C1 segment of cervical spinal cord (tissue), 14 donors: ENCODE data around the gene ITGB1.
A peak's percentile ranks its signal among the peaks of the same experiment; 100 is the strongest.
"Not testable (repeated sequence)": the region's sequence is repeated elsewhere in the genome, so short reads cannot be mapped to it uniquely, and the experiment has no call there.

Experiments used
- DNase-seq, 14 donors: peaks; one replicate each; lab custom pipeline; 2025; lab: John Stamatoyannopoulos, UW

The ITGB1 gene

GRCh38 chr10:32938554-32939061, 19.4 kb downstream of the ITGB1 start:
- DNase-seq, result peak in 11 of 14 donors; percentile 4 to 68 (median 55)

DNA sequence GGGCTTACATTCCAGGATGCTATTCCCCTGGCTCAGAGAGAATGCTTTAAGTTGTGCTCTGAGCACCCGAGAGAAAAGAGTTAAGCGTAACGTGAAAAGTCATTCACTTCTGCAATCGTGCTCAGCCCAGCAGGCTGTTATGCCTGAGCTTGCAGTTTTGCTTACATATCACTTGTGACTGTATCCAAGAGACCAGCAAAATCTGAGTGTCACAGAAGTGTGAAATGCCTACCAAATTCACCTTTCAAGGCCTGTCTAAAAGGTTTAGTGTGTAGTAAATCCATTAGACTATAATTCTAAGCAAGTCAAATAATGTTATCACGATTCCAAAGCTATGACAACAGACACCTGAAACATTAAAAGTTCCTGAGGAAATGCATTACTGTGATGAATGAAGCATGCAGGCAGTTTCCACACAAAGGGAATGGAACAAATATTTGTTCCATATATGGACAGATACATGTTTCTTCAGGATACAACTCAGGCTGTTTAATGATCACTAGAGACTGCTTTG, 20.1 kb downstream of the ITGB1 start:
- no peak for DNase-seq

DNA sequence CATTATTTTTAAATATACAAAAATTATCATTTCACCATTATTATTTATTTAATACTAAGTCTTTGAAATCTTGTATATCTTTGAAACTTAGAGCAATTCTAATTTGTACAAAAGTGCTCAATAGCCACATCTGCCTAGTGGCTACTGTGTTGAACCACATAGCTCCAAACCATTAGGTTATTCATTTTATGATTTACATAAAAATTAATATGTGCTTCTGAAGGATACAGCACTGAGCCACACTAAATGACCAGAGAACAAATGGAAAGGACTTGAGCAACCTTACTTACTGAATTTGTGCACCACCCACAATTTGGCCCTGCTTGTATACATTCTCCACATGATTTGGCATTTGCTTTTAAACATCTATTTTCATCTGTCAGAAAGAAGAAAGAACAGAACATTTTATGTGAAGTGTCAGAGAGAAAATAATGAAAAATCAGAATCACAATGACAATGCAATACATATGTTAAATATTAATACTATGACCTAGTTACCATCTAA, 25.8 kb downstream of the ITGB1 start:
- DNase-seq, result no peak

DNA sequence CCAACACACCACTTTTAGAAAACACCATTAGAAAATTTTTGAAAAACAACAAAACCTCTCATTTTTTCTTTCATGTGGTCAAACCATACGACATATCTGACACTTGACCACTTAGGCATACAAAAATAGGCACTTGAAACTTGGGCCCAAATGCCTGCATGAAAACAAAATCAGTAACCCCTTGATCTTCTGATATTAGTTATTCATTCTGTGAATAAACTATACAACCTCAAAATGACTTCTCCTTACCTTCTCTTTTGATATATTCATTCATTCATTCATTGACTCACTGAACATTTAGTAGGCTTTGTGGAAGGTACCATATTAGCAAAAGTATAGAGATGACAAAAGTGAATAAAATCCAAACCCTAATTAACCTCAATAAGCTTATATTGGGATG, 26.4 kb downstream of the ITGB1 start:
- DNase-seq, result no peak

DNA sequence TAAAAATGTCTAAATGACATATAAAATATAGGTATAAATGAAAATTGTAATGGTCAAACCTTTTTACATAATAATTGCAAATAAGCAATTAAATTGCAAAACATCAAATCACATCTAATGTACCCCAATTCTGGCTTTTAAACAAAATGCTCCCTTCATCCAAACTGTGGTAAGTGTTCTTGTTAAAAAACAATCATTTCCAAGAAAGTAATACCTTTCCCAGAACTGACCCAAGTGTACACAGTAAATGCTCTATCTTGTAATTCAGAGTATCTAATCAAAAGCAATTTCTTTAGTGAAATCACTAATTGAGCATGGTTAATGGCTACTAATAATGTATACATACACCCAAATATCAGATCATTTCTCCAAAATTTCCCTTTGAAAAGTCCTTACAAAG, 28.0 kb downstream of the ITGB1 start:
- DNase-seq, result no peak

- no peak for DNase-seq
Observed at GRCh38 chr10:32929634-32930033, 28.4 kb downstream of the ITGB1 start.

DNA sequence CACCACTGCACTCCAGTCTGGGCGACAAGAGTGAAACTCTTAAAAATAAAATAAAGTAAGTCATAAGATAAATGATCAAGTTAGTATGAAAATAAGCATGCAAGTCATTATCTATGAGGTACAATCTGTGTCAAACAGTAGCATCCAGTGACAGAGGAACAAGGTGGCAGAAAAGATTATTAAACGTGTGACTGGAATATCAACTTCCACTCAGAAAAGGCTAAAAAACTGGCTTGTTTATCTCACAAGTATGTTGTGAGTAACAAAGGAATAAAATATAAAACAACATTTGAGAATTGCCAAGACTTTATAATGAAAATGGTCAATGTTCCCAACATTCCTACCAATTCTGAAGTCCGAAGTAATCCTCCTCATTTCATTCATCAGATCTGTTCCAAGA, 30.3 kb downstream of the ITGB1 start:
- DNase-seq, result no peak

DNA sequence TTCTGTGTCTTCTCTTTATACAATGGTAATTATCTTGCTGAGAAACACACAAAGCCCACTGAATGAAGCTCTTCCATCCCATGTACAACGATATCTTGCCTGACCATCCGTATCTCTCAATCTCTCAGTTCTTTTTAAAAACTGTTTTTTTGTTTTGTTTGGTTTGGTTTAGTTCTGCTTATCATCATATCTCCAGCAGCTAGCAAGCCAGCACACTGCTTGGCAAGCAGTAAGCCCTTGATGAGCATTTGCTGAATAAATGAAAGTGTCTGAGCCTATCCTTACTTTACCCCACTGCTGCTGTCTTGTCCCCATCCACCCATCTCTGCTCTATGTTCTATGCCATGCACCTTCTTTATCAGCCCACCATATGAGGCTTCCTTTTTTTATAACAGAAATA, 34.2 kb downstream of the ITGB1 start:
- DNase-seq, result no peak

DNA sequence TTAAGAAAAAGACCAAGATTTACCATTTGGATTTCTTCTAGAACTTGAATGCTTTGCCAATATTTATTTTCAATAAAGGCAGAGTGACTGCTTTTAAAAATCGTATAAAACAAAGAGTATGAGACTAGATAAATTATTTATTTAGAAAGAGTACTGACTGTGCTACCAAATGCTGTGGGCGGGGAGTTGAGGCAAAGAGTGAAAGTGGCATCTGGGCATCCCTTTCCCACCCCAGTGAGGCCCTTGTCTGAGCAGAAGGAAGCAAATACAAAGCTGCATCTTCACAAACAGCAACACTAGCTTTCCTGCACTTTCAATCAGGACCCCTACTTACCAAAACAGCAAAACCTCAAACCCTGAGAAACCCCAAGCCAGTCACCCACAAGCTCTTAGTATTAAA, 34.9 kb downstream of the ITGB1 start:
- DNase-seq, result no peak

GRCh38 chr10:32922170-32922569, 35.9 kb downstream of the ITGB1 start:
- no peak for DNase-seq

DNA sequence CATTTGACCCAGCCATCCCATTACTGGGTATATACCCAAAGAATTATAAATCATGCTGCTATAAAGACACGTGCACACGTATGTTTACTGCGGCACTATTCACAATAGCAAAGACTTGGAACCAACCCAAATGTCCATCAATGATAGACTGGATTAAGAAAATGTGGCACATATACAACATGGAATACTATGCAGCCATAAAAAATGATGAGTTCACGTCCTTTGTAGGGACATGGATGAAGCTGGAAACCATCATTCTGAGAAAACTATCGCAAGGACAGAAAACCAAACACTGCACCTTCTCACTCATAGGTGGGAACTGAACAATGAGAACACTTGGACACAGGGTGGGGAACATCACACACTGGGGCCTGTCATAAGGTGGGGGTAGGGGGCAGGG, 40.2 kb downstream of the ITGB1 start:
- DNase-seq, result not testable (repeated sequence)

DNA sequence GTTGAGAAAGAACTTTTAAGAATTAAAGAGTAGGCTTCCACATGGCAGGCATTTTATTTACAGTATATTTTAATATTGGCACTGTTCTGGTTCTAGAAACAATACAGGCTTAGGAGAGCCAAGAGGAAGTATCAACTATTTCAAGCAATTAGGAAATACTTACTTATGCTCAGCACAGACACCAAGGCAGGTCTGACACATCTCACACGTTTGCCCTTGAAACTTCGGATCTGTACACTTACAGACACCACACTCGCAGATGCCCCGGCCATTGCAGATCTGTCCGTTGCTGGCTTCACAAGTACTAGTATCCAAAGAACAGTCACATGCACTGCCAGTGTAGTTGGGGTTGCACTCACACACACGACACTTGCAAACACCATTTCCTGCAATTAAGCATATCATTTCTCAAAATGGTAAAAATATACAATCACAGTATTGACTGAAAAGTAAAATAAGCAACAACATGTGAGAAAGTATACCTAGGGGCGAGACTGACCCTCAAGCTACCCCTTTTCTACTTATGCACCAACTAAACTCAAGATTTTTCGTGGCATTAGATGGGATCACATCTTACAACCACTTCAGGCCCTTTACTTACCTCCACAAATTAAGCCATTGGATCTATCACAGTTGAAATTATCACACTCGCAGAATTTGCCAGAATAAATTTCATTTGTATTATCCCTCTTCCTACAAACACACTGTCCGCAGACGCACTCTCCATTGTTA, 46.6 kb downstream of the ITGB1 start:
- DNase-seq, result no peak

GRCh38 chr10:32909970-32910369, 48.1 kb downstream of the ITGB1 start:
- DNase-seq, result not testable (repeated sequence)

DNA sequence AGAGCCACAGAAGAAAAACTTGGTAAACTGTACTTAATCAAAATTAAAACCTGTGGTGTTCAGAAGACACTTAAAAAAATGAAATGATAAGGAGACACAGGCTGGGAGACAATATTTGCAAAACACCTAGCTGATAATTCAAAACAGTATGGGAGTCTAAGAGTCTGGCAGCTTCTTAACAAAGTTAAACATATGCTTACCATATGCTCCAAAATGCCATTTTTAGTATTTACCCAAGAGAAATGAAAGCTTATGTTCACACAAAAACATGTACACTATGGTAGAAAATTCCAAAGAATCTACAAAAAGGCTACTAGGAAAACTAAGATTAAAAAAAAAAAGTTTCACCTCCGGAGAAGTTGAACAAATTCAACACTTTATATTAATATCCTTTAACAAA, 48.6 kb downstream of the ITGB1 start:
- no peak for DNase-seq

DNA sequence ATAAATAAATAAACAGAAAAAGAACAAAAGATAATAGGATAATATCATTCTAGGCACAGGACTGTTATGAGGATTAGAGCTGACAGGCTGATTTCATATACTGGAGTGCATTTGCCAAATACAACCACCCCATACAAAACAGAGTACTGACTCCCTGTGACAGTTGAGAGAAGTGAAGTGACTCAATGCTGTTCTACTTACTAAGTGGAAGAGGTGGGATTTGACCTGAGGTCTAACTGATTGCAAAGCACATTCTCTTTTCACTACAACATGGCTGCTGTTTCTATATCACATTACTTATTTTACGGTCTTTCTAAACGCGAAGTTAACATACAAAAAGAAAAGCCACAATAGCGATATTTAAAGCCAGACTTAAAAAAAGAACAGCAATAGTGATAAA, 51.4 kb downstream of the ITGB1 start:
- no peak for DNase-seq

- DNase-seq, result no peak
Observed at GRCh38 chr10:32905466-32905865, 52.6 kb downstream of the ITGB1 start.

DNA sequence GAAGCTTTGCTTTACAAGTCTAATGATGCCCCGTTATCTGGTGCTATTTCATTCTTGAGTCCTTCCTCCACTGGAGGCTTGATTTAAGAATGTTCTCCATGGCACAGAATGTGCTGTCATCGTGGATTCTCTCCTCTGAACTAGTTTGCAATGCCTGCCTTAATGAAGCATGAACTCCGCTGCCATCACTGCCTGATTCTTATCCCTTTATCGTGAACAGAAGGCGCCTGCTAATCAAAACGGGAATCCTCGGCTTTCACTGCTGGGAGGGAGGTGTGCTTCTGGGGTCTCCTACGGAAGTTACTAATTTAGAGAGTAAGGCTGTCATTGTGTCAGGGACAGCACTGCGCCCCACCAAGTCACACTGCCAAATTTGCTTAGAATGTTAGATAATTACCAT, 56.2 kb downstream of the ITGB1 start:
- DNase-seq, result no peak

DNA sequence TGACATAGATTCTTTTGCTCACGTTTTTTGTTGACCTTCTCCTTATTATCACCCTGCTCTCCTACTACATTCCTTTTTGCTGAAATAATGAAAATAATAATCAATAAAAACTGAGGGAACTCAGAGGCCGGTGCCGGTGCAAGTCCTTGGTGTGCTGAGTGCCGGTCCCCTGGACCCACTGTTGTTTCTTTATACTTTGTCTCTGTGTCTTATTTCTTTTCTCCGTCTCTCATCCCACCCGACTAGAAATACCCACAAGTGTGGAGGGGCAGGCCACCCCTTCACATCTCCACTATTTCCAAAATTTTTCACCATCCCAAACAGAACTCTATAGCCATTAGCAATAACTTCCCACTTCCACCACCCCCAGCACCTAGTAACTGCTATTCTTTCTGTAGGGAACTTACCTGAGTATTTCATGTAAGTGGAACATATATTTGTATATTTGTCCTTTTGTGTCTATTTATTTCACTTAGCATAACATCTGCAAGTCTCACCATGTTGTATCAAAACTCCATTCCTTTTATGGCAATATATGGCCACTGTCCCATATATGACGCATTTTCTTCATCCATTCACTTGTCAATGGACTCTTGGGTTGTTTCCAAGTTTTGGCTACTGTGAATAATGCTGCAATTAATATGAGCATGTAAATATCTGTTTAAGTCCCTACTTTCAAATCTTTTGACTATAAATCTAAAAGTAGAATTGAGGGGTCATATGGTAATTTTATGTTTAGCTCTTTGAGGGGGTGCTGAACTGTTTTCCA, 62.6 kb downstream of the ITGB1 start:
- not testable (repeated sequence) for DNase-seq

DNA sequence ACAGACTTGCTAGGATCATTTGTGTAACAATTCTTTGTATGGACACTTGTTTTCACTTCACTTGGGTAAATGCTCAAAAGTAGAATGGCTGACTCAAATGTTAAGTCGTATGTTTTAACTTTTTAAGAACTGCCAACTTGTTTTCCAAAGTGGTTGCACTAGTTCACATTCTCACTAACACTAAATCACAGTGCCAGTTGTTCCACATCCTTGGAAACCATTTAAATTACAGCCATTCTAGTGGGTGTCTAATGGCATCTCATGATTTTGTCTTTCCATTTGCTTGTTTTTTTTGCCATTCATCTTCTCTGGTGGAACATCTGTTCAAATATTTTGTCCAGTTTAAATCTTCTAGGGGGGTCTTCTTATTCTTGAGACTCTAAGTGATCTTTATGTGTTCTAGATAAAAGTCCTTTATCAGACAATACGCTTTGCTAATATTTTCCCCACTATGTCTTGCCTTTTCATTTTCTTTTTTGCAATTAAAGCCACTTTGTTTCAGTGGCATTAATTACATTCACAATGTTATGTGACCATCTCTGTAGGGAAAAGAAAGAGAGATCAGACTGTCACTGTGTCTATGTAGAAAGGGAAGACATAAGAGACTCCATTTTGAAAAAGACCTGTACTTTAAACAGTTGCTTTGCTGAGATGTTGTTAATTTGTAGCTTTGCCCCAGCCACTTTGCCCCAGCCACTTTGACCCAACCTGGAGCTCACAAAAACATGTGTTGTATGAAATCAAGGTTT, 63.9 kb downstream of the ITGB1 start:
- DNase-seq, result no peak

GRCh38 chr10:32893434-32893833, 64.6 kb downstream of the ITGB1 start:
- DNase-seq, result no peak

DNA sequence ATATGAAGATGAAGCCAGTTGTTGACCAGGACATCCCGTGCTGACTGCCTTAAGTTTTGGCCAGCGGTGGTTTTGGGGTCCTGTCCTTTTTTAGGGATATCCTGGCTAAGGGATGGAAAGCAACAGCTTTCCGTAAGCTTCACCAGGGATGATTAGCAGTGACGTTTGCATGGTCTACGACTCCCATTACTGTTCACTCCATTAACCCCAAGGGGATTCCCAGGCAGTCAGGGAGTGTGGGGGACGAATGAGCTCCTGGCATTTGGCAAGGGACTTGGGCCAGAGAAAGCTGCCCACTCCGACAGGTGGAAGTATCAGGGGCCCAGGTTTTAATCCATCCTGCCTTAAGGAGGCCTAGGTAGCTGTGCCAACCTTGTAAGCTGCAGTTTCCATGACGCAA, 66.8 kb downstream of the ITGB1 start:
- no peak for DNase-seq

DNA sequence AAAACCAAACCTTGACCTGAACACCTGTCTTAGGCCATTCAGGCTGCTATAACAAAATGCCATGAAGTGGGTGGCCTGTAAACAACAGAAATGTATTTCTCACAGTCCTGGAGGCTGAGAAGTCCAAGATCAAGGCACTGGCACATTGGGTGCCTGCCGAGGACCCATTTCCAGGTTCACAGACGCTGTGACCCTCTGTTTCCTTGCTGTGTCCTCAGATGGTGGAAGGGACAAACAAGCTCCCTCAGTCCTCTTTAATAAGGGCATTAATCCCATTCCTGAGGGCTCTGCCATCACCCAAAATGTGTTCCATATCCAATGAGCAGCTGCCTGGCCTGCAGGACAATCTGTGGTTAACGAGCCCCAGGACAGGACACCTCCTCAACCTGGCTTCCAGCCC, 67.6 kb downstream of the ITGB1 start:
- DNase-seq, result no peak
